ENCODE data around the gene LMOD3. TPM values are rescaled to one million over a fixed set of nuclear protein-coding genes. Genes with fewer than 3 reads are reported as not detected.

LMOD3 gene
- polyA plus RNA-seq, 3 donors from 2014 or later, result 0.08 to 0.13 TPM; not detected in 1

Other genes starting within 250 kb of the LMOD3 start
- not detected for gene TAFA4, start 190.0 kb downstream of the LMOD3 start, polyA plus RNA-seq
- 1 to 10 TPM; 3.2 to 4.4 (median 3.9) TPM for gene EOGT, start 108.9 kb downstream of the LMOD3 start, polyA plus RNA-seq
- gene TMF1, start 70.3 kb downstream of the LMOD3 start, polyA plus RNA-seq, result 10 to 100 TPM; 18.5 to 41.0 (median 22.4) TPM
- gene UBA3, start 42.2 kb downstream of the LMOD3 start, polyA plus RNA-seq, result 100 to 1,000 TPM in 1 of 3 donors, 10 to 100 TPM in 2; 45.3 to 110 (median 47.1) TPM
- gene ARL6IP5, start 37.7 kb downstream of the LMOD3 start, polyA plus RNA-seq, result 100 to 1,000 TPM; 423 to 653 (median 503) TPM